ENCODE results near the gene NXNL1. TPM values are rescaled to one million over a fixed set of nuclear protein-coding genes. Genes with fewer than 3 reads are reported as not detected.

The NXNL1 gene
- total and polyA plus RNA-seq, 2 of the 8 experiments (the other 6 are each of a cell fraction or from before 2014, with no cell fraction given): not detected

DNA sequence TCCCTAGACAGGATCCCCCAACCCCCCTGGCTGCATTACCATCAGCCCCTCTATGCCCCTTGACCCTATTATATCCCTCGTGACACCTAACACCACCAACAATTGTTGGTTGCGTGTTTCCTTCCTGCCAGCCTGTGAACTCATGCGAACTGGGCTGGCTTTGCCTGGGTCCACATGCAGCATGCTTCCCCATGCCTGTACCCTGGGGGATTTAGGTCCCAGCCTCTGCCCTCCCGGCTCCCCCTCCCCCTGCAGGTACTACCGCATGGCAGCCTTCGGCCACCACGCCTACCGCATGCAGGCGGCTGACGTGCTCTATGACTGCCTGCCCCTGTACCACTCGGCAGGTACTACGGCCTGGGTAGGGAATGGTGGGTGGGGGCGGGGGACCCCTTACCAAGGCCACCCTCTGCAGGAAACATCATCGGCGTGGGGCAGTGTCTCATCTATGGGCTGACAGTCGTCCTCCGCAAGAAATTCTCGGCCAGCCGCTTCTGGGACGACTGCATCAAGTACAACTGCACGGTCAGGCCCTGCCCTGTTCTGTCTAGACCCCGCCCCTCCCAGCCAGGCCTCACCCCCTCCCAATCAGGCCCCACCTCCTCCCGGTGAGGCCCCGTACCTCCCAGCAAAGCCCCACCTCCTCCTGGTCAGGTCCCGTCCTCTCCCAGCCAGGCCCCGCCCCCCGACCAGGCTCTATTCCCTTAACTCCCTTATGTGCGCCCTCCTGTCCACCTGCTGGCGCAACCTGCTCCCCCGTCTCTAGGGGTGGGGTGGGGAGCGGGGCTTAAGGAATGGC, 28.1 kb upstream of the NXNL1 start (continued):
- TF ChIP-seq, protein P1, sequence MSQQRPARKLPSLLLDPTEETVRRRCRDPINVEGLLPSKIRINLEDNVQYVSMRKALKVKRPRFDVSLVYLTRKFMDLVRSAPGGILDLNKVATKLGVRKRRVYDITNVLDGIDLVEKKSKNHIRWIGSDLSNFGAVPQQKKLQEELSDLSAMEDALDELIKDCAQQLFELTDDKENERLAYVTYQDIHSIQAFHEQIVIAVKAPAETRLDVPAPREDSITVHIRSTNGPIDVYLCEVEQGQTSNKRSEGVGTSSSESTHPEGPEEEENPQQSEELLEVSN (IDR thresholded peaks at IDR 0.05): peak; percentile 73
- 0 out of 2 replicates have a peak, but pooled peaks have one; percentile 19 for TF ChIP-seq PHF8 (conservative IDR thresholded peaks at IDR 0.05; ENCODE audit: low read depth, low read length)
- TF ChIP-seq SIN3A (conservative IDR thresholded peaks at IDR 0.05 in 1 of 2, IDR thresholded peaks at IDR 0.05 in 1 of 2; ENCODE audit: low read depth in 1 of 2, low read length in 2 of 2): peak in 1 of 2 experiments; percentile 85; a peak in 2 of 4 replicates

Measured in H1 (cell line).